Brain microvascular endothelial cell (primary cell): ENCODE measurements around the gene TMEM267.

Experiments used
- DNase-seq: peaks from one replicate; pipeline ENCODE4 v3.0.0-alpha.2; 2020
- H3K27ac ChIP-seq: fragments of 250-450 bp; sonication (Bioruptor Pico); 2 replicates; pipeline ENCODE4 v1.5.1; 2020; ENCODE audit warnings: mild to moderate bottlenecking, moderate library complexity
- H3K27me3 ChIP-seq: fragments of 250-450 bp; sonication (Bioruptor Pico); replicated peaks from 2 replicates; pipeline ENCODE4 v1.5.1; 2020; ENCODE audit warnings: mild to moderate bottlenecking
- H3K36me3 ChIP-seq: fragments of 250-450 bp; sonication (Bioruptor Pico); replicated peaks from 2 replicates; pipeline ENCODE4 v1.5.1; 2020; ENCODE audit warnings: mild to moderate bottlenecking
- H3K4me3 ChIP-seq: 2 replicates; pipeline ENCODE4 v1.5.1; 2011; ENCODE audit warnings: low read depth, mild to moderate bottlenecking, control low read depth, low read length, moderate library complexity
- in situ Hi-C: cut with HindIII; loops from 2 replicates; pipeline ENCODE4 v1.10.0; 2017; ENCODE audit warnings: low sequenced_read_pairs, low pct_ligation_motif_present
- TF ChIP-seq, protein P1 (sequence below): IDR thresholded peaks from 2 replicates; pipeline ENCODE4 v1.5.1; 2011; ENCODE audit warnings: low read depth, mild to moderate bottlenecking, moderate library complexity, low read length, control low read depth, inconsistent platforms; ENCODE audit errors: missing control alignments

Gene TMEM267

DNA sequence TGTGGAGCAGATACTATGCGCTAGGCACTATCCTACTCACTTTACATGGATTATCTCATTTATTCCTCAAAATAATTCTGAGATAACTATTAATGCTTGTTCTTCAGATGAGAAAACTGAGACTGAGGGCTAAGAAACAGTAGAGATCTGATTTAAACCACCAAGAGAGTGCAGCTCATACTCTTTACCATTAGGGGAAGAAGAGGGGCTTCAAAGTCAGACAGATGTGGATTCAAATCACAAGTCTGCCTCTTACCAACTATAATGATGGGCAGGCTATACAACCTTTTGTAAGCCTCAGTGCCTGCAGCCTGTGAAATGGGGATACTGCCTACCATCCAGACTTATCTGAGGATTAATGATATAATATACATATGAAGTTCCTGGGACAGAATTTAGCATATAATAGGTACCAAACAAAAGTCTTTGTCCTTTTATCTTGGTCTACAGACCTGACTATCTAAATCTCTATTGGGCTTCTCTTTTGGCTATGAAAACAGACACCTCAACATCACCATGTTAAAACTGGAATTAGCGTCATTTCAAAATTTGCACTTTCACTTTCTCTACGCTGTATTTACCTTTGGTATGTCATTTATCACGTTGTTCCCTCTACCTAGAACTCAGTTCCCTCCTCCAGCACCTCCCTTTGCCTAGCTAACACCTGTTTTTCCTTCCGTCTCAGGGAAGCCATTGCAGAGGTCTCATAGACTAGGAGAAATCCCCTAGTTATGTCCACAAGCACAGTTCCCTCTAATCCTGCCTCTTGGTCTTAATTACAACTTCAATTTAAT is 13.8 kb upstream of the TMEM267 start:
- in situ Hi-C loops: no loop called here
- Histone ChIP-seq H3K36me3 (no peaks in the 10 kb centered on the region), H3K4me3 (no peak overlapping the region), H3K27ac (no peak overlapping the region), H3K27me3 (no peaks in the 10 kb centered on the region)
- TF ChIP-seq, protein P1, sequence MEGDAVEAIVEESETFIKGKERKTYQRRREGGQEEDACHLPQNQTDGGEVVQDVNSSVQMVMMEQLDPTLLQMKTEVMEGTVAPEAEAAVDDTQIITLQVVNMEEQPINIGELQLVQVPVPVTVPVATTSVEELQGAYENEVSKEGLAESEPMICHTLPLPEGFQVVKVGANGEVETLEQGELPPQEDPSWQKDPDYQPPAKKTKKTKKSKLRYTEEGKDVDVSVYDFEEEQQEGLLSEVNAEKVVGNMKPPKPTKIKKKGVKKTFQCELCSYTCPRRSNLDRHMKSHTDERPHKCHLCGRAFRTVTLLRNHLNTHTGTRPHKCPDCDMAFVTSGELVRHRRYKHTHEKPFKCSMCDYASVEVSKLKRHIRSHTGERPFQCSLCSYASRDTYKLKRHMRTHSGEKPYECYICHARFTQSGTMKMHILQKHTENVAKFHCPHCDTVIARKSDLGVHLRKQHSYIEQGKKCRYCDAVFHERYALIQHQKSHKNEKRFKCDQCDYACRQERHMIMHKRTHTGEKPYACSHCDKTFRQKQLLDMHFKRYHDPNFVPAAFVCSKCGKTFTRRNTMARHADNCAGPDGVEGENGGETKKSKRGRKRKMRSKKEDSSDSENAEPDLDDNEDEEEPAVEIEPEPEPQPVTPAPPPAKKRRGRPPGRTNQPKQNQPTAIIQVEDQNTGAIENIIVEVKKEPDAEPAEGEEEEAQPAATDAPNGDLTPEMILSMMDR: no peak
- DNase-seq: no peak

DNA sequence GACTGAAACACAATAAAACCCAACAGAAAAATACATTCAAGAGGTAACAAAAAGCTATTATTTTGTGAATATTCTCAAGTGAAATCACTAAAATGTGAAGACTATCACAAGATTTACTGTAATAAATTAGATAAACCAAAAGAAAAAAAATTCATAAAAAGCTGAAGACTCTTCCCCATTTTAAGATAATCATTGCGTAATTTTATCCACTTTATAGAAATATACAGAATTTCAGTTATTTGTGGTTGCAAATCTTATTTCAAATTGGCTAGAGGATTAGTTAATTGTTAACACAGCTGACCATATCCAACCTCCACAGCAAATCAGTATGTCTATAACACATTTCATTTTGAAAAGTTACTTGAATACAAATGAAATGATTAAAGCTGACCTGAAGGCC is 7.7 kb upstream of the TMEM267 start:
- DNase-seq: no peak
- Histone ChIP-seq H3K27ac (no peak overlapping the region), H3K36me3 (no peaks in the 10 kb centered on the region), H3K27me3 (no peaks in the 10 kb centered on the region), H3K4me3 (no peak overlapping the region)
- in situ Hi-C loops: no loop called here
- TF ChIP-seq, protein P1: no peak

- Histone ChIP-seq H3K27ac (no peak overlapping the region), H3K4me3 (no peak overlapping the region), H3K36me3 (no peaks in the 10 kb centered on the region), H3K27me3 (no peaks in the 10 kb centered on the region)
- TF ChIP-seq, protein P1: no peak
- in situ Hi-C loops: no loop called here
- DNase-seq: no peak
Observed at GRCh38 chr5:43486353-43486752, 2.7 kb upstream of the TMEM267 start.

DNA sequence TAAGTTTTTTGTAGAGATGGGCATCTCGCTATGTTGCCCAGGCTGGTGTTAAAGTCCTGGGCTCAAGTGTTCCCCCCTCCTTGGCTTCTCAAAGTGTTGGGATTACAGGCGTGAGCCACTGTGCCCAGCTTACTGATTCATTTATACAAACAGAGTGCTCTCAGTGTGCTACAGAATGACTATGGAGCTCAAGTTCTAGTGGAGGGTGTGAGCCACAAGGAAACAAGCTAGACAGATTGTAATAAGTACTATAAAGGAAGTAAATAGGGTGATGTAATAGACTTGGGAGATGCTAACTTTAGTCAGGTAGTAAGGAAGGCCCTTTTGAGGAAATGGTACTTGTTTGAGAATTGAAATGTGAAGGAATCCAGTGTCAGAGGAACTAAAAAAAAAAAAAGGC is 1.7 kb upstream of the TMEM267 start:
- Histone ChIP-seq H3K27me3 (no peaks in the 10 kb centered on the region), H3K4me3 (no peak overlapping the region), H3K36me3 (no peaks in the 10 kb centered on the region), H3K27ac (no peak overlapping the region)
- no peak for DNase-seq
- in situ Hi-C loops: no loop called here
- TF ChIP-seq, protein P1: no peak

GRCh38 chr5:43484106-43484849 is 613 bp upstream of the TMEM267 start:
- Histone ChIP-seq H3K36me3 (no peaks in the 10 kb centered on the region), H3K4me3 (peak overlapping the region; percentile 85), H3K27me3 (no peaks in the 10 kb centered on the region), H3K27ac (peak overlapping the region; percentile 93)
- DNase-seq: peak; percentile 84
- in situ Hi-C loops: no loop called here
- TF ChIP-seq, protein P1: peak; percentile 82
